ENCODE data around the gene VAC14.

The VAC14 gene

DNA sequence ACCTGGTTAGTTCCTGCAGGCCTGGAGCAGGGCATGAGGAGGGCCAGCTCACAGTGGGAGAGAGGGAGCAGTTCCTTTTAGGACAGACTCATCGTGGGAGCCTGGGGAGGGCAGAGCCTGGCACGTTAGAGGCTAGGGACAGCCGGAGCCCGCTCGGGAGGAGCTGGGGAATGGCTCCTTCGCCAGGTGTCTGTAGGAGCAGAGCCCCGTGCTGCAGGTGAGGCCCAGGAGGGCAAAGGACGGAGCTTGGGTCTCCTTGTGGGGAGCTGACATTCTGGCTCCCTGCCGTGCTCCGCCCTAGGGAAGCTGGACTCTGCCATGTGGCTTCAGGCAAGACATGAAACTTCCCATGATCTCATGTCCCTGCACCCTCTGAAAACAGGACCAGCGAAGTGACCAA is 96.4 kb downstream of the VAC14 start:
- no peak overlapping the region for H3K4me3 ChIP-seq (ENCODE audit: low read depth, low read length)
- TF ChIP-seq, protein P1, sequence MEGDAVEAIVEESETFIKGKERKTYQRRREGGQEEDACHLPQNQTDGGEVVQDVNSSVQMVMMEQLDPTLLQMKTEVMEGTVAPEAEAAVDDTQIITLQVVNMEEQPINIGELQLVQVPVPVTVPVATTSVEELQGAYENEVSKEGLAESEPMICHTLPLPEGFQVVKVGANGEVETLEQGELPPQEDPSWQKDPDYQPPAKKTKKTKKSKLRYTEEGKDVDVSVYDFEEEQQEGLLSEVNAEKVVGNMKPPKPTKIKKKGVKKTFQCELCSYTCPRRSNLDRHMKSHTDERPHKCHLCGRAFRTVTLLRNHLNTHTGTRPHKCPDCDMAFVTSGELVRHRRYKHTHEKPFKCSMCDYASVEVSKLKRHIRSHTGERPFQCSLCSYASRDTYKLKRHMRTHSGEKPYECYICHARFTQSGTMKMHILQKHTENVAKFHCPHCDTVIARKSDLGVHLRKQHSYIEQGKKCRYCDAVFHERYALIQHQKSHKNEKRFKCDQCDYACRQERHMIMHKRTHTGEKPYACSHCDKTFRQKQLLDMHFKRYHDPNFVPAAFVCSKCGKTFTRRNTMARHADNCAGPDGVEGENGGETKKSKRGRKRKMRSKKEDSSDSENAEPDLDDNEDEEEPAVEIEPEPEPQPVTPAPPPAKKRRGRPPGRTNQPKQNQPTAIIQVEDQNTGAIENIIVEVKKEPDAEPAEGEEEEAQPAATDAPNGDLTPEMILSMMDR (IDR thresholded peaks at IDR 0.05; ENCODE audit: borderline replicate concordance, insufficient read depth, low read depth, low read length) = no peak

DNA sequence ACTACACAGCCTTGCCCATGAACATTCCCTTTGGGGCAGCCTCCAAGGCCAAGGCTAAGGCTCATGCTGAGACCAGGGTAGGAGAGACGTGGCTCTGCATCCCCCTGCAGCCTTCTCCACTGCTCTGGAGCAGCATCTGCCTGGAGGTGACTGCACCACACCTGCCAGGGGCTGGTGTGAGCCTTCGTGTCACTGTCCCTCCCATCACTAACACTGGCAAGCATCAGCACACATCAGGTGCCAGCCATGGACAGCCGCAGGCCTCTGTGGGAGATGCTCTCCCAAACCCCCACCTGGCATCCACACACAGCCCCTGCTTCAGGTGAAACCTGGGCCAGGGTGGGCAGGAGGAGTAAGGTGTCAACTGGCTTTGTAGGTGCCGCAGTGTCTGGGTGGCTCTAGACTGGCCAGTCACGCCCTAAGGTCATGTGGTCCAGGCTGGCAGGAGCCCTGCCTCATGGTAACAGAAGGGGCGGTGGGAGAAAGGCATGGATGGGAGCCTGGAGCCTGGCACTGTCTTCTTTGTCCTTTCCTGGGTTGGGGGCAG is 97.0 kb downstream of the VAC14 start:
- TF ChIP-seq, protein P1 (IDR thresholded peaks at IDR 0.05; ENCODE audit: borderline replicate concordance, insufficient read depth, low read depth, low read length) = no peak
- no peak overlapping the region for H3K4me3 ChIP-seq (ENCODE audit: low read depth, low read length)

DNA sequence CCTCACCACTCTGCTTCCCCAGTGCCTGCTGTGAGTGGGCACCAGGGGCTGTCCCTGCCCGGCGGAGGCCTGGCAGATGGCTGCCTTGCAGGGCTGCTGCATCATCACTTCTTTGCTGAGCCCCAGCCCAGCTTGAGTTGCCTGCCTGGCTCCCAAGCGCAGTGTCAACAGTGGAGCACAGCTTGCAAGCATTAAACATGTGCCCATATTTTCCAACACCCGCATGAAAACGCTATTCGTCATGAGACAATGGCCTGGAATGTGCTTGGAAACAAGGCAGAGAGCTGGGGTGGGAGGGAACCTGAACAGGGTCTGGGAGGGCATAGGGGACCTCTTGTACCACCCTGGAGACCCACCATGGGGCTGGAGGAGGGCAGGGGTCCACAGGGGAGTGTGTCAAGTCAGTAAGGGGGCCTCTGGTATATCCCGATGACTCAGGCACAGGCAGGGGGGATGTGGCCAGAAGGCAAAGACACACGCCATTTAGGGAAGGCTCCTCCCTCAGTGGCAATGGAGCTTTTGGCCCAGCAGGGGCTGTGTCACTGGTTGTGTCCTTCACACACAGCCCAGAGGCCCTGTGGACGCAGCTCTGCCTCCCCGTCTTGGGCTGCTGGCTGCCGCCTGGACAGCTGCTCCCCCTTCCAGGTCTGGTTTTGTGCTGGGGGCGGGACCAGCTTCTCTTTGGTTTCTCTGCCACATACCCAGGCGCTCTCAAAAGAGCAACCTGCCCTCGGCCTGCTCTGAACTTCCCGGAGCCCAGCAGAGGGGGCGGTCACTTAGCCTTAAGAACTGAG is 97.7 kb downstream of the VAC14 start:
- TF ChIP-seq, protein P1 (IDR thresholded peaks at IDR 0.05; ENCODE audit: borderline replicate concordance, insufficient read depth, low read depth, low read length) = no peak
- no peak overlapping the region for H3K4me3 ChIP-seq (ENCODE audit: low read depth, low read length)

DNA sequence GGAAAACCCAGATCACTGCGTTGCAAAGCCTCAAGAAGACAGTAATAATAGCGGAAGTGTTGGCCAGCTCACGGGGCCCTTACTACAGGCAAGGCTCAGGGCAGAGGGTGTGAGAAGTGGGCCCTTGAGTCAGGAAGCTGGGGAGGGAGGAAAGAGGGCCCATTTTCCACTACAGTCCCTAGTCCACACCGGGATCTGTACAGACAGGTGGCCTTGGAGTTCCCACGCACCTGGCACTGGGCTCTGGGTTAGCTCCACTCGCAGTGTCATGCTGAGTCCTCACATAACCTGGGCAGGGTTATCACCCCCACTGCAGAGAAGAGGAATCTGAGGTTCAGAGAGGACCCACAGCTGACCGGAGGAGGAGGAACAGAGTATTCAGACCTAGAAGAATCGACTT is 98.3 kb downstream of the VAC14 start:
- TF ChIP-seq, protein P1 (IDR thresholded peaks at IDR 0.05; ENCODE audit: borderline replicate concordance, insufficient read depth, low read depth, low read length) = no peak
- H3K4me3 ChIP-seq (ENCODE audit: low read depth, low read length) = no peak overlapping the region

DNA sequence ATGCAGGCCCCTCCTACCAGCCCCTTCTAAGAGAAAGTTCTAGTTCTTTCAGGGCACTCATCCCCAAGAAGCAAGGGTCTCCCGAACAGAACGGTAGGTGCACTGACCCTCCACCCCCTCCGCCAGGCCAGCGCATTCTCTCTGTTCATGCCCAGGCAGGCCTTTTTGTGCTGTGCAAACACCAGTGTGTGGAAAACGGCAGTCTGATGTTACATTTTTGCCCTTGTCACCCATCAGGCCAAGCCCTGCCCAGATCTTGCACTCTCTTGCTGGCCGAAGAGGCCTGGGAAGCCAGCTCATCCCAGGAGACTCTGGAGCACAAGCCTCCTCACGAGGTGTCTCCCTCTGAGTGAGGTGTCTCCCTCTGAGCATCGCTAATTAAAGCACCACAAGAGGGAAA is 99.0 kb downstream of the VAC14 start:
- H3K4me3 ChIP-seq (ENCODE audit: low read depth, low read length) = no peak overlapping the region
- TF ChIP-seq, protein P1 (IDR thresholded peaks at IDR 0.05; ENCODE audit: borderline replicate concordance, insufficient read depth, low read depth, low read length) = no peak

DNA sequence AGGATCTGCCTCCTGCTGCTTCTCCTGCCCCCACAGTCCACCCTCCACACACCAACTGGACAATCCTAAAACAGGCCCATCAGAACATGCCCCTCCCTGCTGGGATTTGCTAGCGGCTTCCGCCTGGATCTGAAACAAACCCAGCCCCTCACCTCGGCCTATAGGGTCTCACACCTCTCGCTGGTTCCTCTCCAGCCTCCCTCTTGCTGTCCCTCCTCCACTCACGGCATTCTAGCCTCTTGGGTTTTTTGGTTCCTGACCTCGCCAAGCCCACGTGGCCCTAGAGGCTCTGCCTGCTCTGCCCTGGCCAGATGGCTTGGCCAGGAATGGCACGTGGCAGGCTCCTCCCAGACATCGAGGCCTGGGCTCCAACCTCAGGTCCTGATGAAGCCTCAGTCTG is 99.4 kb downstream of the VAC14 start:
- H3K4me3 ChIP-seq (ENCODE audit: low read depth, low read length) = no peak overlapping the region
- TF ChIP-seq, protein P1 (IDR thresholded peaks at IDR 0.05; ENCODE audit: borderline replicate concordance, insufficient read depth, low read depth, low read length) = no peak

DNA sequence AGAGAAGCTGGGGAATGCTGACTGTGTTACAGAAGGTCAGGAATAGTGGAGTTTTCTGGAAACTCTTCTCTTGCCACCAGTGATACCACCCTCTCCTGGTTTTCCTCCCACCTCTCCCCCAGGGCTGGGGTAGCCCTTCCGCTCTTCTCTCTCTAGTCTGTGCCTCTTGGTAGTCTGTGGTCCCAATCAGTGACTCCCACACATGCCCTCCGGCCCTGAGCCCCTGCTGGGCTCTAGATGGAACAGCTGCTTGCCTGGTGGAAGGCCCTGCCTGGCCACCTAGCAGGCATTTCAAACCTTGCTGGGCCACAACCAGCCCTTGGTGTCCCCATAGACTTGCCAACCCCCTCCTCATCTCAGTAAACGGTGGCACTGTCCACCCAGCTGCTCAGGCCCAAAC is 99.9 kb downstream of the VAC14 start:
- TF ChIP-seq, protein P1 (IDR thresholded peaks at IDR 0.05; ENCODE audit: borderline replicate concordance, insufficient read depth, low read depth, low read length) = no peak
- no peak overlapping the region for H3K4me3 ChIP-seq (ENCODE audit: low read depth, low read length)

Data from GM12875 (cell line).